Small intestine (tissue), 7 donors: ENCODE results near the gene PTGR1. TPM values are rescaled to one million over a fixed set of nuclear protein-coding genes. Genes with fewer than 3 reads are reported as not detected.
"Not testable (repeated sequence)": the region's sequence is repeated elsewhere in the genome, so short reads cannot be mapped to it uniquely, and the experiment has no call there.

Source experiments
- DNase-seq, 2 donors: peaks; one replicate each; pipeline versions ENCODE4 v3.0.0 to v3.0.0-alpha.2; 2013
- FAIRE-seq: peaks from 2 replicates; lab custom pipeline; 2012; peaks lifted over from hg19 to GRCh38; lab: Jason Lieb, UNC
- H3K27ac ChIP-seq, 3 donors: one replicate each; pipeline ENCODE4 v1.5.1; 2013; ENCODE audit warnings: low read length in 2 of 3, mild to moderate bottlenecking in 2 of 3, control low read depth in 1 of 3, inconsistent platforms in 1 of 3, low read depth in 1 of 3, moderate library complexity in 1 of 3
- H3K27me3 ChIP-seq, 3 donors: one replicate each; pipeline ENCODE4 v1.6.1; 2013; ENCODE audit warnings: low read length in 3 of 3, inconsistent platforms in 1 of 3; ENCODE audit not compliant: control insufficient read depth in 3 of 3, insufficient read depth in 3 of 3
- H3K36me3 ChIP-seq, 3 donors: one replicate each; pipeline ENCODE4 v1.6.1; 2013; ENCODE audit warnings: low read length in 3 of 3, inconsistent platforms in 1 of 3, low read depth in 1 of 3, mild to moderate bottlenecking in 1 of 3, moderate library complexity in 1 of 3; ENCODE audit not compliant: control insufficient read depth in 3 of 3, insufficient read depth in 2 of 3
- H3K4me1 ChIP-seq, 3 donors: one replicate each; pipeline ENCODE4 v1.6.1; 2013; ENCODE audit warnings: low read length in 2 of 3, inconsistent platforms in 1 of 3, low read depth in 1 of 3, mild to moderate bottlenecking in 1 of 3, moderate library complexity in 1 of 3; ENCODE audit not compliant: control insufficient read depth in 3 of 3, insufficient read depth in 2 of 3
- H3K4me3 ChIP-seq, 3 donors: one replicate each; pipeline ENCODE4 v1.5.1; 2013; ENCODE audit warnings: low read length in 3 of 3, control low read depth in 1 of 3, inconsistent platforms in 1 of 3, low read depth in 1 of 3, mild to moderate bottlenecking in 1 of 3, moderate library complexity in 1 of 3
- H3K9me3 ChIP-seq, 2 donors: one replicate each; pipeline ENCODE4 v1.6.1; 2013; ENCODE audit warnings: low read depth in 1 of 2, low read length in 1 of 2; ENCODE audit not compliant: control insufficient read depth in 2 of 2, insufficient read depth in 1 of 2
- WGBS, 3 donors: extraction: QIAGEN DNeasy Blood & Tissue Kit; methylation state at CpG; one replicate each; pipeline ENCODE4 v1.1.7; 2013; 5-methylcytosine and 5-hydroxymethylcytosine counted together
- polyA plus RNA-seq, 4 donors: library from polyadenylated mRNA; stranded (reverse) in 3 of 4; unstranded in 1 of 4; fragments of 200-250 nt in 3 of 4; fragments of 120-200 nt in 1 of 4; gene quantifications; one replicate each; pipeline versions ENCODE4 v1.2.1 to v1.2.3, GENCODE V29; 2013
- donor health status: healthy with polysubstance abuse.
- donor health status: control.
- donor health status: control.
- donor health status: Bipolar disorder and iron deficiency.
- donor health status: healthy.

Gene PTGR1
- polyA plus RNA-seq, 4 donors, result 104 to 1,002 (median 280) TPM

- H3K27ac ChIP-seq, DNase-seq, FAIRE-seq, H3K4me3 ChIP-seq, H3K4me1 ChIP-seq, H3K27me3 ChIP-seq: not testable (repeated sequence)
- Histone ChIP-seq H3K9me3 (peaks cover 0 to 56% of the 10 kb centered on the region in 2 donors), H3K36me3 (peaks cover 0 to 17% (median 0%) of the 10 kb centered on the region in 3 donors)
- 80 to 92% (median 81%) methylated on average over 2 of the region's 2 CpGs for WGBS, 3 donors
These were observed 44.0 kb downstream of the PTGR1 start for GRCh38 chr9:111555425-111555824.

- Histone ChIP-seq H3K27ac (no peak overlapping the region), H3K9me3 (peaks cover 0 to 41% of the 10 kb centered on the region in 2 donors), H3K4me3 (no peak overlapping the region), H3K36me3 (no peaks in the 10 kb centered on the region), H3K27me3 (no peaks in the 10 kb centered on the region), H3K4me1 (no peaks in the 10 kb centered on the region)
- no peak for FAIRE-seq
- no peak for DNase-seq
- WGBS, 3 donors, result 94 to 96% (median 96%) methylated on average over 2 of the region's 2 CpGs
These were observed 50.8 kb downstream of the PTGR1 start for GRCh38 chr9:111548623-111549022.

DNA sequence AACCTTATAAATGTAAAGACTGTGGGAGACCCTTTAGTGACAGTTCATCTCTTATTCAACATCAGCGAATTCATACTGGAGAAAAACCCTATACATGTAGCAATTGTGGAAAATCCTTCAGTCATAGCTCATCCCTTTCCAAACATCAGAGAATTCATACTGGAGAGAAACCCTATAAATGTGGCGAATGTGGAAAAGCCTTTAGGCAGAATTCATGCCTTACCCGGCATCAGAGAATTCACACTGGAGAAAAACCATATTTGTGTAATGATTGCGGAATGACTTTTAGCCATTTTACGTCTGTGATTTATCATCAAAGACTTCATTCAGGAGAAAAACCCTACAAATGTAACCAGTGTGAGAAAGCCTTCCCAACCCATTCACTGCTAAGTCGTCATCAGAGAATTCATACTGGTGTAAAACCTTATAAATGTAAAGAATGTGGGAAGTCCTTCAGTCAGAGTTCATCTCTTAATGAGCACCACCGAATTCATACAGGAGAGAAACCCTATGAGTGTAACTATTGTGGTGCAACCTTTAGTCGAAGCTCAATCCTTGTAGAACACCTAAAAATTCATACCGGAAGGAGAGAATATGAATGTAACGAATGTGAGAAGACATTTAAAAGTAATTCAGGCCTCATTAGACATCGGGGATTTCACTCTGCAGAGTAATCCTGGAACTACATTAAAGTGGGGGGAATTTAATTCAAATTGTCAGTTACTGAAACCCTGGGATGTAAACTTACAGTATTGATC is 56.8 kb downstream of the PTGR1 start:
- H3K4me3 ChIP-seq, result no peak overlapping the region
- H3K27ac ChIP-seq, result no peak overlapping the region
- H3K9me3 ChIP-seq, result peaks cover 0 to 52% of the 10 kb centered on the region in 2 donors
- no peaks in the 10 kb centered on the region for H3K4me1 ChIP-seq
- FAIRE-seq (no peak), DNase-seq (no peak)
- WGBS, 3 donors, result 92 to 96% (median 94%) methylated on average over 11 of the region's 11 CpGs
- H3K27me3 ChIP-seq, result no peaks in the 10 kb centered on the region
- peaks cover 0 to 3% (median 0%) of the 10 kb centered on the region in 3 donors for H3K36me3 ChIP-seq

- Histone ChIP-seq H3K4me3 (no peak overlapping the region), H3K36me3 (peaks cover 0 to 19% (median 2%) of the 10 kb centered on the region in 3 donors), H3K27ac (no peak overlapping the region), H3K9me3 (peaks cover 0 to 21% of the 10 kb centered on the region in 2 donors), H3K4me1 (no peaks in the 10 kb centered on the region), H3K27me3 (no peaks in the 10 kb centered on the region)
- FAIRE-seq, result no peak
- DNase-seq, result no peak
- 92 to 94% (median 94%) methylated on average over 5 of the region's 5 CpGs for WGBS, 3 donors
These were observed 66.2 kb downstream of the PTGR1 start for GRCh38 chr9:111533099-111533790.

- peaks cover 0 to 11% (median 2%) of the 10 kb centered on the region in 3 donors for H3K36me3 ChIP-seq
These were observed 67.7 kb downstream of the PTGR1 start for GRCh38 chr9:111531716-111532115.

GRCh38 chr9:111529787-111530186 is 69.7 kb downstream of the PTGR1 start:
- Histone ChIP-seq H3K27me3 (peaks cover 0 to 13% (median 0%) of the 10 kb centered on the region in 3 donors), H3K4me3 (no peak overlapping the region), H3K4me1 (peaks cover 0 to 8% (median 8%) of the 10 kb centered on the region in 3 donors), H3K27ac (no peak overlapping the region), H3K9me3 (peaks cover 0 to 8% of the 10 kb centered on the region in 2 donors), H3K36me3 (peaks cover 0 to 9% (median 0%) of the 10 kb centered on the region in 3 donors)
- DNase-seq (no peak), FAIRE-seq (no peak)
- 35 to 47% (median 43%) methylated on average over 2 of the region's 2 CpGs for WGBS, 3 donors

More at GRCh38 chr9:111531716-111532115, 67.7 kb downstream of the PTGR1 start:
- H3K4me3 ChIP-seq, result no peak overlapping the region
- no peaks in the 10 kb centered on the region for H3K4me1 ChIP-seq
- FAIRE-seq (no peak), DNase-seq (no peak)
- peaks cover 0 to 8% of the 10 kb centered on the region in 2 donors for H3K9me3 ChIP-seq
- H3K27ac ChIP-seq, result no peak overlapping the region
- 83 to 95% (median 94%) methylated on average over 4 of the region's 4 CpGs for whole genome bisulfite sequencing, 3 donors
- no peaks in the 10 kb centered on the region for H3K27me3 ChIP-seq

DNA sequence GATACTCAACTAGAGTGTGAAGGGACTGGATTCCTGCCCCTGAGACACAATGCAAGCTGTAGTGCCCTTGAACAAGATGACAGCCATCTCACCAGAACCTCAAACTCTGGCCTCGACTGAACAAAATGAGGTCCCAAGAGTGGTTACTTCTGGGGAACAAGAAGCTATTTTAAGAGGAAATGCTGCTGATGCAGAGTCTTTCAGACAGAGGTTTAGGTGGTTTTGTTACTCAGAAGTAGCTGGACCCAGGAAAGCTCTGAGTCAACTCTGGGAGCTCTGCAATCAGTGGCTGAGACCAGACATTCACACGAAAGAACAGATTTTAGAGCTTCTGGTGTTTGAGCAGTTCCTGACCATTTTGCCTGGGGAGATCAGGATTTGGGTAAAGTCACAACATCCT is 72.1 kb downstream of the PTGR1 start:
- Histone ChIP-seq H3K4me3 (no peak overlapping the region), H3K4me1 (peaks cover 0 to 8% (median 8%) of the 10 kb centered on the region in 3 donors), H3K9me3 (peaks cover 0 to 4% of the 10 kb centered on the region in 2 donors), H3K27ac (no peak overlapping the region), H3K27me3 (peaks cover 0 to 13% (median 0%) of the 10 kb centered on the region in 3 donors), H3K36me3 (peaks cover 0 to 7% (median 0%) of the 10 kb centered on the region in 3 donors)
- DNase-seq, result no peak
- FAIRE-seq, result no peak
- WGBS, 3 donors, result 84 to 87% (median 85%) methylated on average over 2 of the region's 2 CpGs
